ENCODE data around the gene VAMP5. TPM values are rescaled to one million over a fixed set of nuclear protein-coding genes. Genes with fewer than 3 reads are reported as not detected.

Gene VAMP5
- total and polyA plus RNA-seq, 8 donors: 49.6 to 87.7 (median 56.4) TPM

DNA sequence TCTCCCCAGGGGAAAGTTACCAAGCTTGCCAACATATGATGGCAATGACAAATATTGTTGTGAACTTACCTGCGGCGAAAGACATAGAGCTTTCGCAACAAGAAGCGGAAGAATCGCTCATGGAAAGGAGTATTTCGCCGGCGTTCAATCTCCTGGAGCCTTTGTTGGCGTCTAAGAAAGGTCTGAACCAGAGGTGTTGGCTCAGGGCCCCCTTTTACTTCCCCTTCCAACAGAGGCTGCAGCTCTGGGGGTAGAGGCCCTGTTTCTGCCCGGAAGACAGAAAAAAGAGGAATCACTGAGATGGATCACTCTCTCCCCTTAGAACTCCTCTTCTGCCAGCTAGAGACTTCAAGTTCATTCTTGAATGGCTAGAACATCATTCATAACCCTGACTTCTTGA is 33.7 kb upstream of the VAMP5 start:
- TF ChIP-seq, protein P1, sequence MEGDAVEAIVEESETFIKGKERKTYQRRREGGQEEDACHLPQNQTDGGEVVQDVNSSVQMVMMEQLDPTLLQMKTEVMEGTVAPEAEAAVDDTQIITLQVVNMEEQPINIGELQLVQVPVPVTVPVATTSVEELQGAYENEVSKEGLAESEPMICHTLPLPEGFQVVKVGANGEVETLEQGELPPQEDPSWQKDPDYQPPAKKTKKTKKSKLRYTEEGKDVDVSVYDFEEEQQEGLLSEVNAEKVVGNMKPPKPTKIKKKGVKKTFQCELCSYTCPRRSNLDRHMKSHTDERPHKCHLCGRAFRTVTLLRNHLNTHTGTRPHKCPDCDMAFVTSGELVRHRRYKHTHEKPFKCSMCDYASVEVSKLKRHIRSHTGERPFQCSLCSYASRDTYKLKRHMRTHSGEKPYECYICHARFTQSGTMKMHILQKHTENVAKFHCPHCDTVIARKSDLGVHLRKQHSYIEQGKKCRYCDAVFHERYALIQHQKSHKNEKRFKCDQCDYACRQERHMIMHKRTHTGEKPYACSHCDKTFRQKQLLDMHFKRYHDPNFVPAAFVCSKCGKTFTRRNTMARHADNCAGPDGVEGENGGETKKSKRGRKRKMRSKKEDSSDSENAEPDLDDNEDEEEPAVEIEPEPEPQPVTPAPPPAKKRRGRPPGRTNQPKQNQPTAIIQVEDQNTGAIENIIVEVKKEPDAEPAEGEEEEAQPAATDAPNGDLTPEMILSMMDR (IDR thresholded peaks at IDR 0.05): no peak
- ATAC-seq (no peak), DNase-seq (peak in 1 of 4 donors; percentile 39)
- Histone ChIP-seq H3K27me3 (no peaks in the 10 kb centered on the region), H3K4me3 (no peak overlapping the region), H3K36me3 (peaks cover 0 to 87% of the 10 kb centered on the region in 2 donors), H3K27ac (peak overlapping the region; percentile 30 to 76), H3K4me1 (peaks cover 2 to 35% of the 10 kb centered on the region in 2 donors), H3K9me3 (no peaks in the 10 kb centered on the region)
- intact Hi-C loops (cut with DNase I): loop anchor here in 1 of 2 donors (10.0 kb wide), 1 partner anchor 136 kb away; the partner anchor contains the start of genes CAPG and SH2D6

DNA sequence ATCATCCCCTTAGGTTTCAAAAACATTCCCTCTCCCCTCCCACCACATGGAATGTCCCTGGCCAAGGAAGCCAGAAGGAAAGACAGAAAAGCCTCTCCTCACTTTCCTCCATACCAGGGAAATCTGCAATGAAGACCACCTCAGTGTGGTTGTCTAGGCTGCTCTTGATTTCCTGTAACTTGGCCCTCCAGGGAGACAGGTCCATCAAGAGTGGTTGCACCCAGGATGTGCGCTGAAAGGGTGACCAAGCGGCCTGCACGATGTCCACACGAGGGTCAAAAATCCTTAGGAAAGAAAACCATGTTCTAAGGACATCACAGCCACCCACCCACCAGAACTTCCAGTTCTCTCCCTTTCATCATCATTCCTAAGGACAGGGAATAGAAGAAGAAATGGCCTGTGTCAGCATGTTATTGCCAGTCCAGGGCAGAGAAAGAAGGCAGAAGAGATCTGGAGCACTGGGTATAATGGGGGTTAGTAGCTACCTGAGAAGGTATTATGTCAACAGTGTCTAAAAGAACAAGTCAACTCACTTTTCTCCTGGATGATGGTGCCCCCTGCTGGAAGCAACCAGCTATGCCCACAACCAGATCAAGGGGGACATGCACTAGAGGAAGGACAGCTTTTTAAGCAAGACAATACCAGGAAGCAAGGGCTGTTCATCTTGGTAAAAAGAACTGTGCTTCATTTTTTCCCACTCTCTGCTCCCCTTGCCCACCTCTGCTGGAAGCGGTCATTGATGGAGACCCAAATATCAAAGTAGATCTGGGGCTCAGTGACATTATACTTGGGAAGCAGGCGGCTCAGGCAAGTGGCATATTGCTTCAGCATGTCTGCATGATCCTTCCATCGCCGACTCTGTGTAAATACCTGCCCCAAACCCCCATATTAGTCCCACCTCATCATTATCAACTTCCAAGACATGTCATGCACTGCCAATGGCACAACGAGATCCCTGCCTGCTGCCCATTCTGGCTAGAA is 32.2 kb upstream of the VAMP5 start:
- intact Hi-C loops (cut with DNase I): loop anchor here (2.0 to 10.0 kb wide), 2 partner anchors 131 to 137 kb away; partner anchors contain the start of genes CAPG (in 1 of the 2) and SH2D6 (in 1 of the 2)
- DNase-seq (peak; percentile 63 to 85 (median 82)), ATAC-seq (peak; percentile 90)
- peaks cover 2 to 27% of the 10 kb centered on the region in 2 donors for H3K4me1 ChIP-seq
- peak overlapping the region in 1 of 2 donors; percentile 76 for H3K27ac ChIP-seq
- H3K27me3 ChIP-seq: no peaks in the 10 kb centered on the region
- H3K36me3 ChIP-seq: peaks cover 0 to 85% of the 10 kb centered on the region in 2 donors
- TF ChIP-seq, protein P1 (IDR thresholded peaks at IDR 0.05): peak; percentile 89 to 98
- H3K4me3 ChIP-seq: no peak overlapping the region
- no peaks in the 10 kb centered on the region for H3K9me3 ChIP-seq

DNA sequence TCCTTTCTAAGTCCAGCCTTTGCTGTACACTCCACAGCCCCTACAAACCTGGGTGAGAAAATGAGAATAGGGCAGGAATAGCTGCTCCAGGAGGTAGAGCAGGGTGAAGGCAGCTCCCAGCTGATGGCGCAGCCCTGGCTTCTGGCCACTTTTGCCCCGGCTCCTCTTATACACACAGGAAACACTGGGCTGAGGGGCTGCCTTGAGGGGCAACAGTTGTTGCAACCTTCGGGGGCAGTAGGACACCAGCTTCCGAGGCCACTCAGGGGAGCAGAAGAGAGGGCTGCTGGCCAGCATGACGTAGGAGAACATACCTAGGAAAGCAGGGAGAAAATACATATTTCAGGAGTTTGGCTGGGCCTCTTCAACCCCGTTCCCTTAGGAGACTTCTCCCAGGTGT is 31.0 kb upstream of the VAMP5 start:
- no peaks in the 10 kb centered on the region for H3K27me3 ChIP-seq
- TF ChIP-seq, protein P1 (IDR thresholded peaks at IDR 0.05): no peak
- no peak for DNase-seq
- H3K9me3 ChIP-seq: no peaks in the 10 kb centered on the region
- no peak for ATAC-seq
- intact Hi-C loops (cut with DNase I): loop anchor here (2.0 to 10.0 kb wide), 2 partner anchors 132 to 138 kb away; partner anchors contain the start of genes CAPG (in 1 of the 2) and SH2D6 (in 1 of the 2)
- H3K4me1 ChIP-seq: peaks cover 2 to 27% of the 10 kb centered on the region in 2 donors
- peaks cover 0 to 82% of the 10 kb centered on the region in 2 donors for H3K36me3 ChIP-seq
- H3K27ac ChIP-seq: no peak overlapping the region
- H3K4me3 ChIP-seq: no peak overlapping the region

DNA sequence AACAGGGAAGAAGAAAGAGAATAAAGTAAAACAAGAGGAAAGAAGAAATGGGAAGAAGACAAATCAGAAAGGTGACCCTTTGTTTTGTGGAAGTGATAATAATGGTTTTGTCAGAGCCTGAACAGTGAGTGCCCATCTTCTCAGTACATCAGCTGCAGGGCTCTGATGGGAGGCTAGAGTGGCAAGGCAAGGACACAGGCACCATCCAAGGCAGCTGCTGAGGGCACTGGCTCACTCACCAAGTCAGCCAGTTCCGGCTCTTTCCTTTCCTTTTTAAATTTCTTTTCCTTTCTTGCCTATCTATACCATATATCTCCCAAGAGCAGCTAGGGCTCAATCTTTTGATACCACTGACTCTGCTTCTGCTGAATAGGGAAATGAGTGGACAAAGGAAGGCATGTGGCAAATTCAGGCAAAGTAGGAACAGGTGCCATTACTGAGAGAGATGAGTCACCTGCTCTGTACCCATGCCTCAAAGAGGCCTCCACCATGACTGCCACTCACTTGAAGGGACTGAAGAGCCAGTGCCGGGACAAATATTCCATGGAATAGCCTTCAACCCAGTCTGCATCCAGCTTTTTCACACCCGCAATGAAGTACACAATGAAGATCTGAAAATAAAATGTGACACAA is 29.1 kb upstream of the VAMP5 start:
- Histone ChIP-seq H3K4me3 (no peak overlapping the region), H3K9me3 (no peaks in the 10 kb centered on the region), H3K4me1 (peaks cover 2 to 37% of the 10 kb centered on the region in 2 donors), H3K27ac (no peak overlapping the region), H3K27me3 (no peaks in the 10 kb centered on the region), H3K36me3 (peaks cover 0 to 79% of the 10 kb centered on the region in 2 donors)
- ATAC-seq (no peak), DNase-seq (no peak)
- intact Hi-C loops (cut with DNase I): loop anchor here in 1 of 2 donors (10.0 kb wide), 1 partner anchor 140 kb away; the partner anchor contains the start of genes CAPG and SH2D6
- TF ChIP-seq, protein P1 (IDR thresholded peaks at IDR 0.05): no peak
